Common myeloid progenitor, CD34-positive (primary cell): Measurements from ENCODE around the gene GPR146.

Experiments used
- CTCF ChIA-PET: fragments of 350-600 bp; sonication (Branson Sonifier 250); formaldehyde crosslinking; loops from one replicate; lab custom pipeline; 2021; ENCODE audit warnings: antibody characterized with exemption; lab: Charles Lee
- POLR2A ChIA-PET: fragments of 350-600 bp; sonication (Branson Sonifier 250); formaldehyde crosslinking; loops from one replicate; lab custom pipeline; 2021; ENCODE audit warnings: antibody characterized with exemption; lab: Charles Lee
- DNase-seq, 3 donors: peaks; one replicate each; pipeline versions ENCODE4 v3.0.0 to v3.0.0-alpha.2; 2013
- H3K27ac ChIP-seq, 2 experiments: 1 replicate in 1 of 2; 2 replicates in 1 of 2; pipeline ENCODE4 v1.7.0; 2013; ENCODE audit warnings: inconsistent platforms in 2 of 2, low read length in 2 of 2, mild to moderate bottlenecking in 2 of 2, low read depth in 1 of 2, moderate library complexity in 1 of 2; ENCODE audit not compliant: severe bottlenecking in 2 of 2, insufficient read depth in 1 of 2, poor library complexity in 1 of 2
- H3K27me3 ChIP-seq, 5 experiments: replicated peaks in 2 of 5; 1 replicate in 3 of 5; 2 replicates in 2 of 5; pipeline versions ENCODE4 v1.6.1 to v1.7.0; 2013; ENCODE audit warnings: low read length in 4 of 5, mild to moderate bottlenecking in 2 of 5, moderate library complexity in 2 of 5, inconsistent platforms in 1 of 5; ENCODE audit not compliant: insufficient read depth in 5 of 5, control insufficient read depth in 4 of 5
- H3K36me3 ChIP-seq, 4 experiments: 1 replicate in 2 of 4; 2 replicates in 2 of 4; pipeline versions ENCODE4 v1.6.1 to v1.7.0; 2013; ENCODE audit warnings: low read length in 3 of 4, control low read depth in 1 of 4, mild to moderate bottlenecking in 1 of 4; ENCODE audit not compliant: control insufficient read depth in 4 of 4, insufficient read depth in 4 of 4
- H3K4me1 ChIP-seq, 4 experiments: 1 replicate in 3 of 4; 2 replicates in 1 of 4; pipeline versions ENCODE4 v1.6.1 to v1.7.1; 2013; ENCODE audit warnings: low read length in 3 of 4, mild to moderate bottlenecking in 3 of 4, control low read depth in 1 of 4, inconsistent platforms in 1 of 4, moderate library complexity in 1 of 4; ENCODE audit not compliant: control insufficient read depth in 4 of 4, insufficient read depth in 4 of 4; ENCODE audit errors: control extremely low read depth in 1 of 4
- H3K4me3 ChIP-seq, 7 experiments: 1 replicate in 4 of 7; 2 replicates in 3 of 7; pipeline versions ENCODE4 v1.5.1 to v1.7.0; 2013; ENCODE audit warnings: mild to moderate bottlenecking in 7 of 7, low read length in 6 of 7, moderate library complexity in 6 of 7, inconsistent platforms in 2 of 7, low read depth in 2 of 7, control low read depth in 1 of 7; ENCODE audit not compliant: insufficient read depth in 4 of 7, control insufficient read depth in 1 of 7; ENCODE audit errors: extremely low read depth in 1 of 7
- H3K9me3 ChIP-seq, 5 experiments: 1 replicate in 4 of 5; 2 replicates in 1 of 5; pipeline versions ENCODE4 v1.6.1 to v1.7.1; 2013; ENCODE audit warnings: low read length in 4 of 5, mild to moderate bottlenecking in 2 of 5, inconsistent platforms in 1 of 5, low read depth in 1 of 5, moderate library complexity in 1 of 5; ENCODE audit not compliant: control insufficient read depth in 4 of 5, insufficient read depth in 2 of 5; ENCODE audit errors: control extremely low read depth in 1 of 5
- WGBS: methylation state at CpG from one replicate; pipeline ENCODE4 v1.1.5; 2013; ENCODE audit not compliant: insufficient coverage; 5-methylcytosine and 5-hydroxymethylcytosine counted together

The GPR146 gene

GRCh38 chr7:1108264-1108920 is 64.0 kb downstream of the GPR146 start:
- CTCF ChIA-PET, result interaction anchor here (1.0 kb wide), 1 partner anchor 115 kb away, joined by 3 read pairs; no protein-coding TSS in a partner anchor
- H3K27me3 ChIP-seq, result no peaks in the 10 kb centered on the region
- H3K27ac ChIP-seq, result no peak overlapping the region
- peaks cover 0 to 5% (median 2%) of the 10 kb centered on the region in 4 experiments for H3K36me3 ChIP-seq
- DNase-seq, result peak in 2 of 3 donors; percentile 19
- 84% methylated on average over 22 of the region's 30 CpGs for WGBS
- POLR2A ChIA-PET, result no interaction called here
- no peaks in the 10 kb centered on the region for H3K9me3 ChIP-seq
- H3K4me3 ChIP-seq, result no peak overlapping the region
- H3K4me1 ChIP-seq, result peaks cover 0 to 2% (median 0%) of the 10 kb centered on the region in 4 experiments
